Mononuclear cell (primary cell): ENCODE measurements around the gene ZXDB. TPM values are rescaled to one million over a fixed set of nuclear protein-coding genes. Genes with fewer than 3 reads are reported as not detected.
"Not testable (repeated sequence)": the region's sequence is repeated elsewhere in the genome, so short reads cannot be mapped to it uniquely, and the experiment has no call there.

Experiments
- H3K27me3 ChIP-seq: 2 replicates; pipeline ENCODE4 v1.6.0; 2011; ENCODE audit warnings: low read length, control low read depth; ENCODE audit not compliant: insufficient read depth
- H3K4me1 ChIP-seq: 2 replicates; pipeline ENCODE4 v1.5.1; 2011; ENCODE audit warnings: mild to moderate bottlenecking, low read length, control low read depth; ENCODE audit not compliant: insufficient read depth
- H3K4me3 ChIP-seq: 2 replicates; pipeline ENCODE4 v1.5.1; 2011; ENCODE audit warnings: mild to moderate bottlenecking, low read length, moderate library complexity
- H3K9me3 ChIP-seq: 2 replicates; pipeline ENCODE4 v1.5.1; 2011; ENCODE audit warnings: low read depth, mild to moderate bottlenecking, control low read depth, low read length
- total RNA-seq: library from RNA; depleted of rRNA; stranded (reverse); fragments of >200 nt; gene quantifications from one replicate; pipeline ENCODE4 v1.2.3, GENCODE V29; 2012

Gene ZXDB
- total RNA-seq, 1 donor = 45.3 TPM

- H3K27me3 ChIP-seq, H3K4me3 ChIP-seq, H3K4me1 ChIP-seq, H3K9me3 ChIP-seq: not testable (repeated sequence)
Observed at GRCh38 chrX:57629438-57629837, 37.6 kb downstream of the ZXDB start.

GRCh38 chrX:57640674-57641016, 48.8 kb downstream of the ZXDB start:
- Histone ChIP-seq H3K9me3 (peaks cover 6% of the 10 kb centered on the region), H3K4me1 (no peaks in the 10 kb centered on the region), H3K27me3 (no peaks in the 10 kb centered on the region), H3K4me3 (no peak overlapping the region)

GRCh38 chrX:57641338-57641737, 49.5 kb downstream of the ZXDB start:
- Histone ChIP-seq H3K27me3 (no peaks in the 10 kb centered on the region), H3K9me3 (peaks cover 4% of the 10 kb centered on the region)

GRCh38 chrX:57643698-57644097, 51.9 kb downstream of the ZXDB start:
- H3K27me3 ChIP-seq = no peaks in the 10 kb centered on the region
- H3K4me3 ChIP-seq = no peak overlapping the region
- H3K4me1 ChIP-seq = no peaks in the 10 kb centered on the region
- H3K9me3 ChIP-seq = no peaks in the 10 kb centered on the region

More at GRCh38 chrX:57641338-57641737, 49.5 kb downstream of the ZXDB start:
- Histone ChIP-seq H3K4me3 (no peak overlapping the region), H3K4me1 (no peaks in the 10 kb centered on the region)

GRCh38 chrX:57647020-57647419, 55.2 kb downstream of the ZXDB start:
- Histone ChIP-seq H3K27me3 (no peaks in the 10 kb centered on the region), H3K4me3 (no peak overlapping the region), H3K9me3 (no peaks in the 10 kb centered on the region), H3K4me1 (no peaks in the 10 kb centered on the region)

Other genes with a start within 250 kb of the ZXDB start
- 0.10 TPM for gene NLRP2B, start 88.2 kb downstream of the ZXDB start, total RNA-seq